Epithelial cell of proximal tubule (primary cell): ENCODE data around the gene C12orf43. TPM values are rescaled to one million over a fixed set of nuclear protein-coding genes. Genes with fewer than 3 reads are reported as not detected.

Source experiments
- DNase-seq: peaks from one replicate; pipeline ENCODE4 v3.0.0-alpha.2; 2011; ENCODE audit warnings: low read depth
- H3K4me3 ChIP-seq: 2 replicates; pipeline ENCODE4 v1.5.1; 2011; ENCODE audit warnings: low read depth, mild to moderate bottlenecking, low read length
- CTCF ChIP-seq: conservative IDR thresholded peaks from 2 replicates; pipeline ENCODE4 v1.5.1; 2012; ENCODE audit warnings: low read depth, mild to moderate bottlenecking, low read length
- total RNA-seq: library from RNA; depleted of rRNA; stranded (reverse); fragments of >200 nt; gene quantifications from 2 replicates; pipeline ENCODE4 v1.2.3, GENCODE V29; 2015

The C12orf43 gene
- total RNA-seq, 1 donor from 2014 or later, result 20.6 TPM

DNA sequence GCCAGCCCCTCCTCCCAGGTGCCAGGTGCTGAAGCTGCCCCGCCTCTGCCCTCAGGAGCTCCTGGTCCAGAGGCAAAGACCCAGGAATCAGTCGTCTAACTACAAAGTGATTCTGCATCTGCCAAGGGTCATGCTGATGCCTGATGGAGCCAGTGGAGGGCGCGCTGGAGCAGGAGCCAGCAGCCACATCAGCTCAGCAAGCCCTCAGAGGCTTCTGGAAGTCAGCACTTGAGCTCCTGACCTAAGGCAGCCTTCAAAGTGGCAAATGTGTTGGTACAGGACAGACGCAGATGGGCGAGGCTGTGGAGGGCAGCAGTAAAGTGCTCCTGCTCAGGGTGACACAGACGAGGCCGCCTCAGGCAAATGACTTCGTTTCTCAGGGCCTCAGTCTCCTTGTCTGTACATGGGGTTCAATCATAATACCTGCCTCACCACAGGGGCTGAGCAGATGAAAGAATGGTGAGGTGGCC lies 10.9 kb downstream of the C12orf43 start:
- DNase-seq, result no peak
- TF ChIP-seq CTCF, result peak; percentile 78
- no peak overlapping the region for H3K4me3 ChIP-seq

GRCh38 chr12:121004253-121004815 lies 12.0 kb downstream of the C12orf43 start:
- TF ChIP-seq CTCF, result no peak
- no peak overlapping the region for H3K4me3 ChIP-seq
- DNase-seq, result no peak

- no peak for DNase-seq
- peak; percentile 50 for TF ChIP-seq CTCF
- H3K4me3 ChIP-seq, result no peak overlapping the region
These were observed 12.6 kb downstream of the C12orf43 start for GRCh38 chr12:121003650-121004049.

GRCh38 chr12:121001841-121002483 lies 14.3 kb downstream of the C12orf43 start:
- H3K4me3 ChIP-seq, result no peak overlapping the region
- no peak for TF ChIP-seq CTCF
- DNase-seq, result no peak

DNA sequence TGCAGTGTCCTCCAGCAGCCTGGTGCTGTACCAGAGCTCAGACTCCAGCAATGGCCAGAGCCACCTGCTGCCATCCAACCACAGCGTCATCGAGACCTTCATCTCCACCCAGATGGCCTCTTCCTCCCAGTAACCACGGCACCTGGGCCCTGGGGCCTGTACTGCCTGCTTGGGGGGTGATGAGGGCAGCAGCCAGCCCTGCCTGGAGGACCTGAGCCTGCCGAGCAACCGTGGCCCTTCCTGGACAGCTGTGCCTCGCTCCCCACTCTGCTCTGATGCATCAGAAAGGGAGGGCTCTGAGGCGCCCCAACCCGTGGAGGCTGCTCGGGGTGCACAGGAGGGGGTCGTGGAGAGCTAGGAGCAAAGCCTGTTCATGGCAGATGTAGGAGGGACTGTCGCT lies 15.2 kb downstream of the C12orf43 start:
- H3K4me3 ChIP-seq, result no peak overlapping the region
- TF ChIP-seq CTCF, result no peak
- DNase-seq, result no peak

GRCh38 chr12:121000530-121000929 lies 15.8 kb downstream of the C12orf43 start:
- H3K4me3 ChIP-seq, result no peak overlapping the region
- TF ChIP-seq CTCF, result no peak
- DNase-seq, result no peak
